Parathyroid adenoma (tissue), 2 donors: ENCODE data around the gene SMOC1.

Experiments used
- H2AFZ ChIP-seq: fragments of 300-600 bp; sonication (generic); one replicate; pipeline ENCODE4 v1.7.0; 2017; ENCODE audit warnings: antibody characterized with exemption, mild to moderate bottlenecking
- H3K27ac ChIP-seq: fragments of 300-600 bp; sonication (generic); one replicate; pipeline ENCODE4 v1.7.0; 2017
- H3K27me3 ChIP-seq: fragments of 300-600 bp; sonication (generic); one replicate; pipeline ENCODE4 v1.7.0; 2017; ENCODE audit warnings: low read length; ENCODE audit not compliant: control insufficient read depth, insufficient read depth
- H3K36me3 ChIP-seq: fragments of 300-600 bp; sonication (generic); one replicate; pipeline ENCODE4 v1.7.0; 2017; ENCODE audit warnings: low read length; ENCODE audit not compliant: control insufficient read depth, insufficient read depth
- H3K4me1 ChIP-seq: fragments of 300-600 bp; sonication (generic); one replicate; pipeline ENCODE4 v1.7.0; 2017; ENCODE audit warnings: control low read depth
- H3K4me2 ChIP-seq: fragments of 300-600 bp; sonication (generic); one replicate; pipeline ENCODE4 v1.7.0; 2017; ENCODE audit warnings: low read length
- H3K4me3 ChIP-seq: fragments of 300-600 bp; sonication (generic); one replicate; pipeline ENCODE4 v1.7.0; 2017; ENCODE audit warnings: low read depth, low read length
- H3K79me2 ChIP-seq: fragments of 300-600 bp; sonication (generic); one replicate; pipeline ENCODE4 v1.7.0; 2017; ENCODE audit warnings: control low read depth
- H3K9ac ChIP-seq: fragments of 300-600 bp; sonication (generic); one replicate; pipeline ENCODE4 v1.7.0; 2017; ENCODE audit warnings: mild to moderate bottlenecking
- H3K9me3 ChIP-seq: fragments of 300-600 bp; sonication (generic); one replicate; pipeline ENCODE4 v1.7.0; 2017; ENCODE audit warnings: low read length; ENCODE audit not compliant: control insufficient read depth
- CTCF ChIP-seq: fragments of 300-600 bp; sonication (generic); IDR thresholded peaks from one replicate; pipeline ENCODE4 v1.7.0; 2017; ENCODE audit warnings: antibody characterized with exemption, mild to moderate bottlenecking
- donor health status: primary hyperparathyroidism.

SMOC1 gene

GRCh38 chr14:69987406-69988121 is 108.3 kb downstream of the SMOC1 start:
- H2AFZ ChIP-seq: no peak overlapping the region
- H3K4me3 ChIP-seq: no peak overlapping the region
- no peak overlapping the region for H3K4me2 ChIP-seq
- no peaks in the 10 kb centered on the region for H3K79me2 ChIP-seq
- no peak overlapping the region for H3K27ac ChIP-seq
- H3K27me3 ChIP-seq: no peaks in the 10 kb centered on the region
- TF ChIP-seq CTCF: no peak
- H3K9me3 ChIP-seq: no peaks in the 10 kb centered on the region
- no peaks in the 10 kb centered on the region for H3K4me1 ChIP-seq
- H3K9ac ChIP-seq: no peak overlapping the region
- no peaks in the 10 kb centered on the region for H3K36me3 ChIP-seq

- Histone ChIP-seq H3K79me2 (no peaks in the 10 kb centered on the region), H3K27me3 (no peaks in the 10 kb centered on the region), H2AFZ (no peak overlapping the region), H3K9me3 (no peaks in the 10 kb centered on the region), H3K27ac (no peak overlapping the region), H3K4me2 (no peak overlapping the region), H3K4me1 (no peaks in the 10 kb centered on the region), H3K4me3 (no peak overlapping the region), H3K36me3 (no peaks in the 10 kb centered on the region), H3K9ac (no peak overlapping the region)
- TF ChIP-seq CTCF: no peak
Observed at GRCh38 chr14:69988979-69989378, 109.8 kb downstream of the SMOC1 start.

GRCh38 chr14:69989622-69990021 is 110.4 kb downstream of the SMOC1 start:
- H3K4me3 ChIP-seq: no peak overlapping the region
- H3K4me2 ChIP-seq: no peak overlapping the region
- H2AFZ ChIP-seq: no peak overlapping the region
- H3K9me3 ChIP-seq: no peaks in the 10 kb centered on the region
- no peaks in the 10 kb centered on the region for H3K36me3 ChIP-seq
- TF ChIP-seq CTCF: no peak
- H3K79me2 ChIP-seq: no peaks in the 10 kb centered on the region
- no peaks in the 10 kb centered on the region for H3K4me1 ChIP-seq
- H3K27me3 ChIP-seq: no peaks in the 10 kb centered on the region
- H3K27ac ChIP-seq: no peak overlapping the region
- no peak overlapping the region for H3K9ac ChIP-seq

GRCh38 chr14:69990323-69990722 is 111.1 kb downstream of the SMOC1 start:
- H3K27me3 ChIP-seq: no peaks in the 10 kb centered on the region
- H3K27ac ChIP-seq: no peak overlapping the region
- no peak overlapping the region for H2AFZ ChIP-seq
- H3K79me2 ChIP-seq: no peaks in the 10 kb centered on the region
- H3K4me3 ChIP-seq: no peak overlapping the region
- no peak for TF ChIP-seq CTCF
- no peaks in the 10 kb centered on the region for H3K9me3 ChIP-seq
- no peaks in the 10 kb centered on the region for H3K4me1 ChIP-seq
- no peak overlapping the region for H3K4me2 ChIP-seq
- no peaks in the 10 kb centered on the region for H3K36me3 ChIP-seq
- H3K9ac ChIP-seq: no peak overlapping the region

- no peak overlapping the region for H2AFZ ChIP-seq
- no peak overlapping the region for H3K27ac ChIP-seq
- TF ChIP-seq CTCF: no peak
- no peaks in the 10 kb centered on the region for H3K9me3 ChIP-seq
- no peaks in the 10 kb centered on the region for H3K27me3 ChIP-seq
- H3K79me2 ChIP-seq: no peaks in the 10 kb centered on the region
- no peak overlapping the region for H3K4me2 ChIP-seq
- no peak overlapping the region for H3K9ac ChIP-seq
- no peak overlapping the region for H3K4me3 ChIP-seq
- no peaks in the 10 kb centered on the region for H3K4me1 ChIP-seq
- no peaks in the 10 kb centered on the region for H3K36me3 ChIP-seq
Observed at GRCh38 chr14:69991422-69991821, 112.2 kb downstream of the SMOC1 start.
